ENCODE data around the gene BTAF1.

Gene BTAF1

GRCh38 chr10:91987397-91988037 lies 63.9 kb downstream of the BTAF1 start:
- DNase-seq (ENCODE audit: low read depth), result no peak
- no peaks in the 10 kb centered on the region for H3K4me1 ChIP-seq (ENCODE audit: control insufficient read depth, insufficient read depth, low read length)
- H3K36me3 ChIP-seq (ENCODE audit: control insufficient read depth, insufficient read depth, low read length, severe bottlenecking), result peaks cover 73% of the 10 kb centered on the region
- no peak overlapping the region for H3K4me3 ChIP-seq (ENCODE audit: low read length)
- H3K27me3 ChIP-seq (replicated peaks; ENCODE audit: control insufficient read depth, insufficient read depth, low read length), result no peaks in the 10 kb centered on the region
- peaks cover 6% of the 10 kb centered on the region for H3K9me3 ChIP-seq (ENCODE audit: control insufficient read depth, low read length)
- H3K9ac ChIP-seq (ENCODE audit: low read length), result no peak overlapping the region

GRCh38 chr10:91992031-91992430 lies 68.5 kb downstream of the BTAF1 start:
- Histone ChIP-seq H3K9ac (ENCODE audit: low read length) (no peak overlapping the region), H3K4me3 (ENCODE audit: low read length) (no peak overlapping the region), H3K4me1 (ENCODE audit: control insufficient read depth, insufficient read depth, low read length) (no peaks in the 10 kb centered on the region), H3K36me3 (ENCODE audit: control insufficient read depth, insufficient read depth, low read length, severe bottlenecking) (peaks cover 72% of the 10 kb centered on the region), H3K9me3 (ENCODE audit: control insufficient read depth, low read length) (no peaks in the 10 kb centered on the region), H3K27me3 (replicated peaks; ENCODE audit: control insufficient read depth, insufficient read depth, low read length) (no peaks in the 10 kb centered on the region)
- DNase-seq (ENCODE audit: low read depth), result no peak

- H3K4me3 ChIP-seq (ENCODE audit: low read length), result no peak overlapping the region
- H3K27me3 ChIP-seq (replicated peaks; ENCODE audit: control insufficient read depth, insufficient read depth, low read length), result no peaks in the 10 kb centered on the region
- DNase-seq (ENCODE audit: low read depth), result no peak
- H3K9me3 ChIP-seq (ENCODE audit: control insufficient read depth, low read length), result no peaks in the 10 kb centered on the region
- H3K9ac ChIP-seq (ENCODE audit: low read length), result no peak overlapping the region
- no peaks in the 10 kb centered on the region for H3K4me1 ChIP-seq (ENCODE audit: control insufficient read depth, insufficient read depth, low read length)
- H3K36me3 ChIP-seq (ENCODE audit: control insufficient read depth, insufficient read depth, low read length, severe bottlenecking), result peaks cover 70% of the 10 kb centered on the region
Observed at GRCh38 chr10:91996266-91996665, 72.7 kb downstream of the BTAF1 start.

- no peak overlapping the region for H3K4me3 ChIP-seq (ENCODE audit: low read length)
- no peaks in the 10 kb centered on the region for H3K9me3 ChIP-seq (ENCODE audit: control insufficient read depth, low read length)
- H3K4me1 ChIP-seq (ENCODE audit: control insufficient read depth, insufficient read depth, low read length), result no peaks in the 10 kb centered on the region
- H3K36me3 ChIP-seq (ENCODE audit: control insufficient read depth, insufficient read depth, low read length, severe bottlenecking), result peaks cover 46% of the 10 kb centered on the region
- H3K27me3 ChIP-seq (replicated peaks; ENCODE audit: control insufficient read depth, insufficient read depth, low read length), result no peaks in the 10 kb centered on the region
- H3K9ac ChIP-seq (ENCODE audit: low read length), result no peak overlapping the region
- DNase-seq (ENCODE audit: low read depth), result no peak
Observed at GRCh38 chr10:92001581-92001980, 78.0 kb downstream of the BTAF1 start.

- no peak for DNase-seq (ENCODE audit: low read depth)
Observed at GRCh38 chr10:92001995-92002394, 78.4 kb downstream of the BTAF1 start.

GRCh38 chr10:92003258-92003657 lies 79.7 kb downstream of the BTAF1 start:
- DNase-seq (ENCODE audit: low read depth), result no peak
- H3K4me3 ChIP-seq (ENCODE audit: low read length), result no peak overlapping the region
- no peaks in the 10 kb centered on the region for H3K9me3 ChIP-seq (ENCODE audit: control insufficient read depth, low read length)
- H3K36me3 ChIP-seq (ENCODE audit: control insufficient read depth, insufficient read depth, low read length, severe bottlenecking), result peaks cover 36% of the 10 kb centered on the region
- no peak overlapping the region for H3K9ac ChIP-seq (ENCODE audit: low read length)
- H3K27me3 ChIP-seq (replicated peaks; ENCODE audit: control insufficient read depth, insufficient read depth, low read length), result no peaks in the 10 kb centered on the region
- H3K4me1 ChIP-seq (ENCODE audit: control insufficient read depth, insufficient read depth, low read length), result no peaks in the 10 kb centered on the region

More at GRCh38 chr10:92001995-92002394, 78.4 kb downstream of the BTAF1 start:
- Histone ChIP-seq H3K9ac (ENCODE audit: low read length) (no peak overlapping the region), H3K9me3 (ENCODE audit: control insufficient read depth, low read length) (no peaks in the 10 kb centered on the region), H3K4me1 (ENCODE audit: control insufficient read depth, insufficient read depth, low read length) (no peaks in the 10 kb centered on the region), H3K27me3 (replicated peaks; ENCODE audit: control insufficient read depth, insufficient read depth, low read length) (no peaks in the 10 kb centered on the region), H3K4me3 (ENCODE audit: low read length) (no peak overlapping the region), H3K36me3 (ENCODE audit: control insufficient read depth, insufficient read depth, low read length, severe bottlenecking) (peaks cover 46% of the 10 kb centered on the region)

GRCh38 chr10:92005978-92006377 lies 82.4 kb downstream of the BTAF1 start:
- no peaks in the 10 kb centered on the region for H3K27me3 ChIP-seq (replicated peaks; ENCODE audit: control insufficient read depth, insufficient read depth, low read length)
- no peaks in the 10 kb centered on the region for H3K4me1 ChIP-seq (ENCODE audit: control insufficient read depth, insufficient read depth, low read length)
- no peaks in the 10 kb centered on the region for H3K9me3 ChIP-seq (ENCODE audit: control insufficient read depth, low read length)
- DNase-seq (ENCODE audit: low read depth), result no peak
- peaks cover 46% of the 10 kb centered on the region for H3K36me3 ChIP-seq (ENCODE audit: control insufficient read depth, insufficient read depth, low read length, severe bottlenecking)
- no peak overlapping the region for H3K9ac ChIP-seq (ENCODE audit: low read length)
- no peak overlapping the region for H3K4me3 ChIP-seq (ENCODE audit: low read length)

GRCh38 chr10:92009445-92009844 lies 85.9 kb downstream of the BTAF1 start:
- Histone ChIP-seq H3K9me3 (ENCODE audit: control insufficient read depth, low read length) (no peaks in the 10 kb centered on the region), H3K36me3 (ENCODE audit: control insufficient read depth, insufficient read depth, low read length, severe bottlenecking) (peaks cover 54% of the 10 kb centered on the region), H3K4me3 (ENCODE audit: low read length) (no peak overlapping the region), H3K9ac (ENCODE audit: low read length) (no peak overlapping the region), H3K27me3 (replicated peaks; ENCODE audit: control insufficient read depth, insufficient read depth, low read length) (no peaks in the 10 kb centered on the region), H3K4me1 (ENCODE audit: control insufficient read depth, insufficient read depth, low read length) (no peaks in the 10 kb centered on the region)
- no peak for DNase-seq (ENCODE audit: low read depth)

GRCh38 chr10:92010047-92010735 lies 86.6 kb downstream of the BTAF1 start:
- Histone ChIP-seq H3K4me3 (ENCODE audit: low read length) (no peak overlapping the region), H3K36me3 (ENCODE audit: control insufficient read depth, insufficient read depth, low read length, severe bottlenecking) (peaks cover 61% of the 10 kb centered on the region), H3K4me1 (ENCODE audit: control insufficient read depth, insufficient read depth, low read length) (no peaks in the 10 kb centered on the region), H3K9me3 (ENCODE audit: control insufficient read depth, low read length) (no peaks in the 10 kb centered on the region), H3K27me3 (replicated peaks; ENCODE audit: control insufficient read depth, insufficient read depth, low read length) (no peaks in the 10 kb centered on the region), H3K9ac (ENCODE audit: low read length) (no peak overlapping the region)
- DNase-seq (ENCODE audit: low read depth), result no peak

- H3K9ac ChIP-seq (ENCODE audit: low read length), result no peak overlapping the region
- H3K4me1 ChIP-seq (ENCODE audit: control insufficient read depth, insufficient read depth, low read length), result no peaks in the 10 kb centered on the region
- H3K4me3 ChIP-seq (ENCODE audit: low read length), result no peak overlapping the region
- no peaks in the 10 kb centered on the region for H3K27me3 ChIP-seq (replicated peaks; ENCODE audit: control insufficient read depth, insufficient read depth, low read length)
- no peaks in the 10 kb centered on the region for H3K9me3 ChIP-seq (ENCODE audit: control insufficient read depth, low read length)
- H3K36me3 ChIP-seq (ENCODE audit: control insufficient read depth, insufficient read depth, low read length, severe bottlenecking), result peaks cover 62% of the 10 kb centered on the region
- DNase-seq (ENCODE audit: low read depth), result peak; percentile 41
Observed at GRCh38 chr10:92011560-92012214, 88.1 kb downstream of the BTAF1 start.

- Histone ChIP-seq H3K4me3 (ENCODE audit: low read length) (no peak overlapping the region), H3K27me3 (replicated peaks; ENCODE audit: control insufficient read depth, insufficient read depth, low read length) (no peaks in the 10 kb centered on the region), H3K9me3 (ENCODE audit: control insufficient read depth, low read length) (no peaks in the 10 kb centered on the region), H3K4me1 (ENCODE audit: control insufficient read depth, insufficient read depth, low read length) (no peaks in the 10 kb centered on the region), H3K36me3 (ENCODE audit: control insufficient read depth, insufficient read depth, low read length, severe bottlenecking) (peaks cover 76% of the 10 kb centered on the region), H3K9ac (ENCODE audit: low read length) (no peak overlapping the region)
- no peak for DNase-seq (ENCODE audit: low read depth)
Observed at GRCh38 chr10:92014620-92015019, 91.0 kb downstream of the BTAF1 start.

Measured in adipocyte (in vitro differentiated cells).